Nephron (organoid): ENCODE data around the gene TNFSF11.
A peak's percentile ranks its signal among the peaks of the same experiment; 100 is the strongest.

Source experiments
- H3K27ac Mint-ChIP-seq, 3 experiments: 2 replicates each; pipeline ENCODE4 v1.8.0; 2020; ENCODE audit warnings: mixed read lengths in 3 of 3, mild to moderate bottlenecking in 2 of 3, moderate library complexity in 1 of 3
- H3K27me3 Mint-ChIP-seq: 2 replicates; pipeline ENCODE4 v1.8.0; 2021; ENCODE audit warnings: low read depth, mild to moderate bottlenecking, moderate library complexity, mixed read lengths
- H3K36me3 Mint-ChIP-seq: 2 replicates; pipeline ENCODE4 v1.8.0; 2020; ENCODE audit warnings: low read depth, mixed read lengths
- H3K4me1 Mint-ChIP-seq: 2 replicates; pipeline ENCODE4 v1.8.0; 2020; ENCODE audit warnings: mixed read lengths
- H3K4me3 Mint-ChIP-seq, 3 experiments: 2 replicates each; pipeline ENCODE4 v1.8.0; 2020; ENCODE audit warnings: mild to moderate bottlenecking in 3 of 3, mixed read lengths in 3 of 3, moderate library complexity in 2 of 3
- H3K9me3 Mint-ChIP-seq: 2 replicates; pipeline ENCODE4 v1.8.0; 2020; ENCODE audit warnings: mixed read lengths
- CTCF ChIP-seq, 3 experiments: fragments of 200-600 bp; sonication (generic); IDR thresholded peaks; one replicate each; pipeline ENCODE4 v1.5.0; 2021; ENCODE audit warnings: antibody characterized with exemption in 3 of 3; ENCODE audit not compliant: unreplicated experiment in 3 of 3

The TNFSF11 gene

DNA sequence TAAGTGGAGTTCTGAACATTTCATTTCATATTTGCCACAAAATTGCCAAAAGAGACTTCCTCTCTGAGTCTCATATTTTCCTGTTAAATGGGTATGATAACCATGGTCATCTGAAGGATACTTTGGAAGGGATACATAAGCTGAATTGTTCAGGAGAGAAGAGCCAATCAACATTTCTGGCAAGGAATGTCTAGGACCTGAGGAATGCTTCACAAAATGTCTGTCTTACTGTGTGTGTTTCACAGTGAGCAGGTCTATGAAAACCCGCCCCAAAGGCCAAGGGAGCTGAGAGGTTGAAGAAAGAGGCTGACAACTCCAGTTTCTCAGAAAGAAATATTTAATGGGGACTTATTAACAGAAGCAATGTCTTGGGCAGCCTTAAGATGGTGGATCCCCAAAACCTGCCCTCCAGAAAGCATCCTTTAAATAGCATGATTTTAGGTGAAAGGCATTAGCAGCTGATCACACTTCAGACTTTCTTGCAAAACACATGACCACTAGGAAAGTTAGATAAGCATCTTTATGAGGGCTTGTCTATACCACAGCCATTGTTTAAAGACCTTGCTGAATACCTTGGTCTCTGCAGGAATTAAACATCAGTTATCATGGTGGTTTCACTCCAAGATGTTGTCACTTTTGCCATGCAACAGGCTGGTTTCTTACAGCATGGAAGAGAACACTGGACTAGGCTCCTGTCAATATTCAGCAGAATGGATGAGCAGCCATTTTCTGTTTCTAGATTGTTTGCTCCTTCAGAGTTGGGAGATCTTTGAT is 78.9 kb downstream of the TNFSF11 start:
- H3K4me3 Mint-ChIP-seq = no peak overlapping the region
- no peaks in the 10 kb centered on the region for H3K36me3 Mint-ChIP-seq
- TF ChIP-seq CTCF (IDR thresholded peaks at IDR 0.05; ENCODE audit: unreplicated experiment in 3 of 3) = no peak
- H3K27ac Mint-ChIP-seq = no peak overlapping the region
- no peaks in the 10 kb centered on the region for H3K27me3 Mint-ChIP-seq
- peaks cover 52% of the 10 kb centered on the region for H3K4me1 Mint-ChIP-seq
- no peaks in the 10 kb centered on the region for H3K9me3 Mint-ChIP-seq

DNA sequence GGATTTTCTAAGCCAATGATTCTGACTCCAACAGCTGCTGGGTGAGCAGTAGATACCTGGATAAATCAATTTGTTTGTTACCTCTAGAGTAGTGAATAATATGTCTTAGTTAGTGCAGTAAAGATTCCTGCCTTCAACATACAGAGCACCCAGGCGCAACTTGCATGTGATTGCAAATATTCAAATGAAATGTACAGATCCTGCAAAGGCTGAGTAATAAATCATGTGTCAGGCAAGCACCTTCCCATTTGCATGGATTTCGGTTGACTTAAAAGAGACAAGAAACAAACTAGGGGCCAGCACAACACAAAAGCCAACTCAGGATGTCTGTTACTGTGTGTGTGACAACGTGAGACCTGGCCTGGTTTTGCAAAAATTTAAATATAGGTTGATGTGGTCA is 79.7 kb downstream of the TNFSF11 start:
- Mint-ChIP-seq H3K27ac (no peak overlapping the region), H3K36me3 (no peaks in the 10 kb centered on the region), H3K27me3 (peaks cover 3% of the 10 kb centered on the region), H3K4me3 (no peak overlapping the region), H3K4me1 (peaks cover 48% of the 10 kb centered on the region), H3K9me3 (no peaks in the 10 kb centered on the region)
- TF ChIP-seq CTCF (IDR thresholded peaks at IDR 0.05; ENCODE audit: unreplicated experiment in 3 of 3) = no peak

DNA sequence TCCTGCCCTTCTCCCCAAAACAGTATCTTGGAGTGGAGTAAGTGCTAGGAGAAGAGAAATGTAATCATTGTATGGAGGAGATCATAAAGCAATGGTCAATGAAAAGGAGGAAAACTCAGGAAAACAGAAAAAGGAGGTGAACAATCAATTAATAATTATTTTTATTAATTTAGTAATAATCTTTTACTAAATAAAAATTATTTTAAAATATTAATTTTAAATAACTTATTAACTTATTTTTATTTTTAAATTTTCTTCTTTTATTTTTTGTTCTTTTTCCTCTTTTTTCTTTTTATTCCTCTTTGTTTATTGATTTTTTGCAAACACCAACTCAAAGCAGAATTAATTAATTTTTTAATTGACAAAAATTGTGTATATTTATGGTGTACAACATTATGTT is 80.3 kb downstream of the TNFSF11 start:
- H3K4me3 Mint-ChIP-seq = no peak overlapping the region
- TF ChIP-seq CTCF (IDR thresholded peaks at IDR 0.05; ENCODE audit: unreplicated experiment in 3 of 3) = no peak
- H3K36me3 Mint-ChIP-seq = no peaks in the 10 kb centered on the region
- H3K27ac Mint-ChIP-seq = no peak overlapping the region
- H3K9me3 Mint-ChIP-seq = no peaks in the 10 kb centered on the region
- H3K4me1 Mint-ChIP-seq = peaks cover 44% of the 10 kb centered on the region
- peaks cover 4% of the 10 kb centered on the region for H3K27me3 Mint-ChIP-seq

DNA sequence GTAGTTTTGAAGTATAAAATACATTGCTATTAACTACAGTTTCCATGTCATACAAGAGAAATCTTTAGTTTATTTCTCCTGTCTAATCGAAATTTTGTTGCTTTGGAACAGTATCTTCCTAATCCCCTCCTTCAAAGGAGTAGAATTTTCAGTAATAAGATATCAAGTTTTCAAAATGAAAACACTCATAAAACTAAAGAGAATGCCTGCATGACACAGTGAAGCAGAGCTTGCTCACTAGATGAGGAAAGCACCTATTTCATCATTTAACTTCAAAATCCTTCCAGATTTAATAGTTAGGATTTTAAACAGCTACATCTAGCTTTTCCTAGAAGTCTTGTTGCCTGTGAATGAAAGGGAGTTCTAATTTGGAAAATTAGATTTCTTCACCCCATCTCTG is 80.8 kb downstream of the TNFSF11 start:
- H3K4me1 Mint-ChIP-seq = peaks cover 39% of the 10 kb centered on the region
- H3K27me3 Mint-ChIP-seq = peaks cover 4% of the 10 kb centered on the region
- H3K9me3 Mint-ChIP-seq = no peaks in the 10 kb centered on the region
- no peaks in the 10 kb centered on the region for H3K36me3 Mint-ChIP-seq
- no peak for TF ChIP-seq CTCF (IDR thresholded peaks at IDR 0.05; ENCODE audit: unreplicated experiment in 3 of 3)
- no peak overlapping the region for H3K4me3 Mint-ChIP-seq
- H3K27ac Mint-ChIP-seq = peak overlapping the region in 2 of 3 experiments; percentile 60 to 80

DNA sequence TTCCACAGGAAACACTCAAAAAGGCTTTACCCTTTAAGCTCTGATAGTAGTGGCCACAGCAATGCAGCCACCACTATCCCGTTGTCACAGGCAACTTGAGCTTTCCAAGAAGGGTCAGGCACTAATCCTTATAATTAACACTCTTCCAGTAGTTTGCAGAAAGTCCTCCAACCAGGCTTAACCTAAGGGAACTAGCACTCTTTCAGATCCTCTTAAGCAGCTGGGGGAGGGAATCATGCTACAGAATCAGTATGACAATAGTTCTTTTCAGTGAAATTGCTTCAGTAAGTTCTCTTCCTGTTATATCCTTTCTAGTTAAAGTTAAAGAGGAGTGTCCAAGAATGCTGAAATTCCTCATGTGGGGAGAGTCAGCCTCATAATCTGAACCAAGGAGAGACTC is 82.2 kb downstream of the TNFSF11 start:
- no peak for TF ChIP-seq CTCF (IDR thresholded peaks at IDR 0.05; ENCODE audit: unreplicated experiment in 3 of 3)
- peaks cover 4% of the 10 kb centered on the region for H3K27me3 Mint-ChIP-seq
- H3K4me1 Mint-ChIP-seq = peaks cover 39% of the 10 kb centered on the region
- no peak overlapping the region for H3K4me3 Mint-ChIP-seq
- peak overlapping the region; percentile 80 to 92 (median 84) for H3K27ac Mint-ChIP-seq
- no peaks in the 10 kb centered on the region for H3K36me3 Mint-ChIP-seq
- no peaks in the 10 kb centered on the region for H3K9me3 Mint-ChIP-seq

GRCh38 chr13:42656958-42657357 is 83.0 kb downstream of the TNFSF11 start:
- Mint-ChIP-seq H3K9me3 (no peaks in the 10 kb centered on the region), H3K27me3 (peaks cover 4% of the 10 kb centered on the region), H3K36me3 (no peaks in the 10 kb centered on the region), H3K4me3 (no peak overlapping the region), H3K27ac (no peak overlapping the region), H3K4me1 (peaks cover 47% of the 10 kb centered on the region)
- no peak for TF ChIP-seq CTCF (IDR thresholded peaks at IDR 0.05; ENCODE audit: unreplicated experiment in 3 of 3)
